ENCODE measurements around the gene CA4.

Gene CA4

GRCh38 chr17:60155815-60156214 lies 6.0 kb downstream of the CA4 start:
- DNase-seq (ENCODE audit: low read depth): no peak

GRCh38 chr17:60156746-60157145 lies 7.0 kb downstream of the CA4 start:
- no peak for DNase-seq (ENCODE audit: low read depth)

GRCh38 chr17:60157487-60158040 lies 7.8 kb downstream of the CA4 start:
- DNase-seq (ENCODE audit: low read depth): no peak

- no peak for DNase-seq (ENCODE audit: low read depth)
These were observed 9.1 kb downstream of the CA4 start for GRCh38 chr17:60158751-60159478.

- DNase-seq (ENCODE audit: low read depth): no peak
These were observed 9.7 kb downstream of the CA4 start for GRCh38 chr17:60159479-60159866.

- DNase-seq (ENCODE audit: low read depth): no peak
These were observed 11.2 kb downstream of the CA4 start for GRCh38 chr17:60160829-60161501.

GRCh38 chr17:60161598-60162330 lies 12.0 kb downstream of the CA4 start:
- peak; percentile 49 for DNase-seq (ENCODE audit: low read depth)

- DNase-seq (ENCODE audit: low read depth): peak; percentile 71
These were observed 13.5 kb downstream of the CA4 start for GRCh38 chr17:60163108-60163784.

- no peak for DNase-seq (ENCODE audit: low read depth)
These were observed 14.4 kb downstream of the CA4 start for GRCh38 chr17:60164164-60164563.

GRCh38 chr17:60164697-60165096 lies 14.9 kb downstream of the CA4 start:
- no peak for DNase-seq (ENCODE audit: low read depth)

GRCh38 chr17:60165223-60165622 lies 15.4 kb downstream of the CA4 start:
- no peak for DNase-seq (ENCODE audit: low read depth)

GRCh38 chr17:60165971-60166370 lies 16.2 kb downstream of the CA4 start:
- DNase-seq (ENCODE audit: low read depth): peak; percentile 76

- DNase-seq (ENCODE audit: low read depth): no peak
These were observed 17.4 kb downstream of the CA4 start for GRCh38 chr17:60167065-60167741.

GRCh38 chr17:60168654-60169053 lies 18.9 kb downstream of the CA4 start:
- DNase-seq (ENCODE audit: low read depth): no peak

GRCh38 chr17:60169921-60170817 lies 20.4 kb downstream of the CA4 start:
- DNase-seq (ENCODE audit: low read depth): no peak

GRCh38 chr17:60170835-60171752 lies 21.3 kb downstream of the CA4 start:
- no peak for DNase-seq (ENCODE audit: low read depth)

GRCh38 chr17:60171753-60172079 lies 21.9 kb downstream of the CA4 start:
- no peak for DNase-seq (ENCODE audit: low read depth)

GRCh38 chr17:60173304-60173819 lies 23.6 kb downstream of the CA4 start:
- no peak for DNase-seq (ENCODE audit: low read depth)

GRCh38 chr17:60174035-60174434 lies 24.3 kb downstream of the CA4 start:
- no peak for DNase-seq (ENCODE audit: low read depth)

Data from CMK (cell line).